ENCODE data around the gene MLXIPL.

MLXIPL gene

DNA sequence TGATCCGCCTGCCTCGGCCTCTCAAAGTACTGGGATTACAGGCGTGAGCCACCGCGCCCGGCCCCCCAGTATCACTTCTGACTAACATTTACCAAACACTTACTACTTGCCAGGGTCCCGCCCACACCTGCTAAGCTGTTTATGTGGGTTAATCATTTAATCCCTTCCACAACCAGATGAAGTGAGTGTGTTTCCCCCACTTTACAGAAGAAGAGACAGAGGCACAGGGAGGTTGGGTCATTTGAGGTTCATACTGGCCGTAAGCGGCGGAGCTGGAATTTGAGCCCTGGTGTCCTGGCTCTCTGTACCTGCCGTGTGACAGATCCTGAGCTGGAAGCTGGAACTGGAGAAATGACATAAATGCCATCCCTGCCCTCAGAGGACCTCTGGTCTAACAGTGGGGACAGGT is 28.2 kb upstream of the MLXIPL start:
- Histone ChIP-seq H3K27ac (peak overlapping the region; percentile 2; the same call in 1 of the 2 replicates), H3K9me3 (ENCODE audit: severe bottlenecking) (no peaks in the 10 kb centered on the region), H3K27me3 (ENCODE audit: insufficient read depth, low read depth, severe bottlenecking) (peaks cover 4% of the 10 kb centered on the region), H3K36me3 (no peaks in the 10 kb centered on the region), H3K4me3 (ENCODE audit: low read depth, low read length) (no peak overlapping the region)
- DNase-seq = peak; percentile 92
- TF ChIP-seq, protein P1, sequence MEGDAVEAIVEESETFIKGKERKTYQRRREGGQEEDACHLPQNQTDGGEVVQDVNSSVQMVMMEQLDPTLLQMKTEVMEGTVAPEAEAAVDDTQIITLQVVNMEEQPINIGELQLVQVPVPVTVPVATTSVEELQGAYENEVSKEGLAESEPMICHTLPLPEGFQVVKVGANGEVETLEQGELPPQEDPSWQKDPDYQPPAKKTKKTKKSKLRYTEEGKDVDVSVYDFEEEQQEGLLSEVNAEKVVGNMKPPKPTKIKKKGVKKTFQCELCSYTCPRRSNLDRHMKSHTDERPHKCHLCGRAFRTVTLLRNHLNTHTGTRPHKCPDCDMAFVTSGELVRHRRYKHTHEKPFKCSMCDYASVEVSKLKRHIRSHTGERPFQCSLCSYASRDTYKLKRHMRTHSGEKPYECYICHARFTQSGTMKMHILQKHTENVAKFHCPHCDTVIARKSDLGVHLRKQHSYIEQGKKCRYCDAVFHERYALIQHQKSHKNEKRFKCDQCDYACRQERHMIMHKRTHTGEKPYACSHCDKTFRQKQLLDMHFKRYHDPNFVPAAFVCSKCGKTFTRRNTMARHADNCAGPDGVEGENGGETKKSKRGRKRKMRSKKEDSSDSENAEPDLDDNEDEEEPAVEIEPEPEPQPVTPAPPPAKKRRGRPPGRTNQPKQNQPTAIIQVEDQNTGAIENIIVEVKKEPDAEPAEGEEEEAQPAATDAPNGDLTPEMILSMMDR (IDR thresholded peaks at IDR 0.05; ENCODE audit: low read depth, low read length) = no peak

DNA sequence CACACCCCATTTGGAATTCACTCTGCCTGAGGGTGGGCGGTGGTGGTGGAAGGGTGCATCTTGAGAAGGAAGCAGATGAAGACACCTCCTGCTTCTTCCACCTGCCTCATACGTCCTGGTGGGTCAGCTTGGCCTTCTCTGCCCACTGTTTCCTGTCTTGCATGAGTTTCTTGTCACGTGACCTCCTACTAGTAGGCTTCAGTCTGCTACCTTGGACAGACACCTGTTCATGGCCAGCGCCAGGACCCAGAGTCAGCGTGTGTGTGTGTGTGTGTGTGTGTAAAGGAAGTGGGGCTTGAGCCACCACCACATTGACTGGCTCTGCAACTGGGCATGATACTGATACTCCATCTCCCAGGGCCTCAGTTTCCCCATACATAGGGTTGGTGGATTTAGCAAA is 26.2 kb upstream of the MLXIPL start:
- no peak for DNase-seq
- Histone ChIP-seq H3K4me3 (ENCODE audit: low read depth, low read length) (no peak overlapping the region), H3K27me3 (ENCODE audit: insufficient read depth, low read depth, severe bottlenecking) (peaks cover 4% of the 10 kb centered on the region), H3K9me3 (ENCODE audit: severe bottlenecking) (no peaks in the 10 kb centered on the region), H3K36me3 (no peaks in the 10 kb centered on the region), H3K27ac (no peak overlapping the region)
- TF ChIP-seq, protein P1 (IDR thresholded peaks at IDR 0.05; ENCODE audit: low read depth, low read length) = no peak

DNA sequence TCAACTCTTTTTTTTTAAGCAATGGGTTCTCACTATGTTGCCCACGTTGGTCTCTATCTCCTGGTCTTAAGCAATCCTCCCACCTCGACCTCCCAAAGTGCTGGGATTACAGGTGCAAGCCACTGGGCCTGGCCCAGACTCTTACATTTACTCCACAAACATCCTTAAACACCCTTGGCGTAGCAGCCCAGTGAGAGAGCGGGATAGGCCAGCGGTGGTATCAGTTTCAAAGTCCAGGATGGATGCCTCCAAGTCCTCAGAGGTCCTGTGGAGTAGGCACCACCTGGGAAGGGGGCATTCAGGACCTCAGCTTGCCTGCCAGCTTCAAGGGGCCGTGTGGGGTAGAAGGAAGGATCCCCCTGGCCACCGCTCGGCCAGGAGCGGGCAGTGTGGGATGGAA is 25.3 kb upstream of the MLXIPL start:
- no peak for DNase-seq
- no peaks in the 10 kb centered on the region for H3K9me3 ChIP-seq (ENCODE audit: severe bottlenecking)
- no peaks in the 10 kb centered on the region for H3K36me3 ChIP-seq
- TF ChIP-seq, protein P1 (IDR thresholded peaks at IDR 0.05; ENCODE audit: low read depth, low read length) = no peak
- no peak overlapping the region for H3K4me3 ChIP-seq (ENCODE audit: low read depth, low read length)
- peaks cover 4% of the 10 kb centered on the region for H3K27me3 ChIP-seq (ENCODE audit: insufficient read depth, low read depth, severe bottlenecking)
- no peak overlapping the region for H3K27ac ChIP-seq

DNA sequence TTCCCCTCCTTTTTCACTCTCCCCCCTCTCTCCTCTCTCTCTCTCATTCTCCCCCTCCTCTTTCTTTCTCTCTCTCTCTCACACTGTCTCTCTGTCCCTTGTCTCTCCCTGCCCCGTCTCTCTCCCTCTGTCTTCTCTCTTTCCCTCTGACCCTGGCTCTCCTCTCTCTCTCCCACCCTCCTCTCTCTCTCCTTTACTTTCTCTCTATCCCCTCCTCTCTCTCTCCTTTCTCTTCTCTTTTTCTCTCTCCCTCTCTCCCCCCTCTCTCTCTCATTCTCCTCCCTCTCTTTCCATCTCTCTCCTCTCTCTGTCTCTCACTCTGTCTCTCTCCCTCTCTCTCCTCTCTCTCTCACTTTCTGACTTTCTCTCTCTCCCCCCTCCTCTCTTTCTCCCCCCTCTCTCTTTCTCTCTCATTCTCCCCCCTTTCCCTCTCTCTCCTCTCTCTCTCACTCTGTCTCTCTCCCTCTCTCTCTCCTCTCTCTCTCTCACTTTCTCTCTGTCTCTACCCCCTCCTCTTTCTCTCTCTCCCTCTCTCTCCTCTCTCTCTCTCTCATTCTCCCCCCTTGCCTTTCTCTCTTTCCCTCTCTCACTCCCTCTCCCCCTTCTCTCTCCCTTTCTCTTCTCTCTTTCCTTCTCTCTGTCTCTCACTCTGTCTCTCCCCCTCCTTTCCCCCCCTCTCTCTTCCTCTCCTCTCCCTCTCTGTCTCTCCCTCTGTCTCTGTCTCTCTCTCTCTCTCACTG is 24.4 kb upstream of the MLXIPL start:
- Histone ChIP-seq H3K4me3 (ENCODE audit: low read depth, low read length) (no peak overlapping the region), H3K27ac (no peak overlapping the region), H3K27me3 (ENCODE audit: insufficient read depth, low read depth, severe bottlenecking) (peaks cover 4% of the 10 kb centered on the region), H3K9me3 (ENCODE audit: severe bottlenecking) (no peaks in the 10 kb centered on the region), H3K36me3 (no peaks in the 10 kb centered on the region)
- DNase-seq = no peak
- TF ChIP-seq, protein P1 (IDR thresholded peaks at IDR 0.05; ENCODE audit: low read depth, low read length) = no peak

DNA sequence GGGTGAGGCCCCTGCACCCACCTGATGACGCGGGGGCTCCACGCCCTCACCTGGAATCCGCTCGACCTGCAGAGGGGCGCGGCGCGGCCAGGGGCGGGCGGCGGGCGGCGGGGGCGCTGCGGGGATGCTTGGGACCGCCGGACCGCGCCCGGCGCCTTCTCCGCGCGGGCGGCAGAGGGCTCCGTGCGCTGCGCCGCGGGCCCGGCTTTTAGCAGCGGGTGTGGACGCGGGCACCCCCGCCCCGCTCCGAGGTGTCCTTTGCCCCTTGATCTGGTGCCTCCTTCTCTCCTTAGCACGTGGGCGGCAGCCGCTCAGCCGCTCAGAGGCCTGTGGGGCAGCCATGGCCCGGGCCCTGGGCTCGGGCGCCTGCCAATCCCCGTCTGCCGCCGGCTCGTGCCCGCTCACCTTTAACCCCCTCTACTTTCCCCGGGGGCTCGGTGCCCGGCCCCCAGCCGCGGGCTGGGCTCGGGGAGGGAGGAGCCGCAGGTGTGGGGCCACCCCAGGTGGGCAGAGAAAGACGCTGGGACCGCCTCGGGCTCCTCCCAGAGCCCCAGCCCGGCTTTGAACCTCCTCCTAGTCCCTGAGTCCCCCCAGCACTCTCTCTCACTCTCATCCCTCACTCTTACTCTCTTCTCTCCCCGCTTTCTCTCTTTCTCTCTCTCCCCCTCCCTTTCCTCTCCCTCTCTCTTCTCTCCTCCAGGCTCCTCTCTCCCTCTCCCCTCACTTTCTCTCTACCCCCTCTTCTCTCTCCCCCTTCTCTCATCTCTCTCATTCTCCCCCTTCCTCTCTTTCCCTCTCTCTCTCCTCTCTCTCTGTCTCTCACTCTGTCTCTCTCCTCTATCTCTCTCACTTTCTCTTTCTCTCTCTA is 23.6 kb upstream of the MLXIPL start:
- Histone ChIP-seq H3K36me3 (no peaks in the 10 kb centered on the region), H3K4me3 (ENCODE audit: low read depth, low read length) (peak overlapping the region; percentile 42), H3K27ac (no peak overlapping the region), H3K27me3 (ENCODE audit: insufficient read depth, low read depth, severe bottlenecking) (peaks cover 4% of the 10 kb centered on the region), H3K9me3 (ENCODE audit: severe bottlenecking) (no peaks in the 10 kb centered on the region)
- peak; percentile 41 for DNase-seq
- TF ChIP-seq, protein P1 (IDR thresholded peaks at IDR 0.05; ENCODE audit: low read depth, low read length) = no peak

Measured in WERI-Rb-1 (cell line).